ENCODE results near the gene GUCY2D. TPM values are rescaled to one million over a fixed set of nuclear protein-coding genes. Genes with fewer than 3 reads are reported as not detected.

The GUCY2D gene
- total RNA-seq, 4 donors from 2014 or later: 0.14 TPM; not detected in 3

DNA sequence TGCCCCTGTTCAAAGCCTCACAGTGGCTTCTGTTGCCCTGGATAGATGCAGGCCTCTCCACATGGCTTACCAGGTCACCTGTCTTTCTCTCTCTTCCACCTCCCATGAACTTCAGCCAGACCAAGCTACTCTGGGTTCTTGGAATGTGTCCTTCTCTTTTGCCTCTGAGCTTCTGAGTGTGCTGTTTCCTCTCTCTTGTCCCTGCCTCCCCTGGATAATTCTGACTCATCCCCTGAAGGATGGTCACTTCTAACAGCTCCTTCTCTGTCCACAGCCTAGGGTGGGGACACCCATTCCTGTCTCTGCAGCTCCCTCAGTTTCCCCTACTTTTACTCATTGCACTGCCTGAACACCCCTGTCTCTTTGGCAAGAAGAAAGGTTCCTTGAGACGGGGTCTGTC, 2.9 kb downstream of the GUCY2D start:
- H3K27me3 ChIP-seq: peaks cover 62% of the 10 kb centered on the region
- WGBS, 2 donors (ENCODE audit: low coverage in 1 of 2): 95 to 100% methylated on average over 1 of the region's 1 CpG
- peaks cover 0 to 16% (median 13%) of the 10 kb centered on the region in 4 donors for H3K4me1 ChIP-seq

DNA sequence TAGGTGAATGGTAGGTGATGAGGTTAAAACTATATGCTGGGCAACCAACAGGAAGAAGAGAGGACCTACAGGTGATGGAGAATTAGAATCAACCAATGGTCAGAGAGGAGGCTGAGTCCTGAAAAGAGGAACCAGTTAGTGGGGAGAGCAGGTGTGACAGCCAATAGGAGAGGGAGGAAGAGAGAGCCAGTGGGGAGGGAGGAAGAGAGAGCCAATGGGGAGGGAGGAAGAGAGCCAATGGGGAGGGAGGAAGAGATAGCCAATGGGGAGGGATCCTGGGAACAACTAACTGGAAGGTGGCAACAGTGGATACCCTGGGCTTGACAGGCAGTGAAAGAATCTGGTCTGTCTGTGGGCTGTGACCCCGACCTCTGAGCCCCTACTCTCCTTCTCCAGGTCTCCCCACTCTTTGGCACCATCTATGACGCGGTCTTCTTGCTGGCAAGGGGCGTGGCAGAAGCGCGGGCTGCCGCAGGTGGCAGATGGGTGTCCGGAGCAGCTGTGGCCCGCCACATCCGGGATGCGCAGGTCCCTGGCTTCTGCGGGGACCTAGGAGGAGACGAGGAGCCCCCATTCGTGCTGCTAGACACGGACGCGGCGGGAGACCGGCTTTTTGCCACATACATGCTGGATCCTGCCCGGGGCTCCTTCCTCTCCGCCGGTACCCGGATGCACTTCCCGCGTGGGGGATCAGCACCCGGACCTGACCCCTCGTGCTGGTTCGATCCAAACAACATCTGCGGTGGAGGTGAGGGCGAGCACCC, 3.7 kb downstream of the GUCY2D start:
- intact Hi-C loops (cut with DNase I; ENCODE audit: low total_unique reads): no loop called here
- no peak for DNase-seq
- Histone ChIP-seq H3K36me3 (no peaks in the 10 kb centered on the region), H3K27me3 (peaks cover 54% of the 10 kb centered on the region), H3K27ac (no peak overlapping the region), H3K4me1 (peaks cover 0 to 16% (median 13%) of the 10 kb centered on the region in 4 donors), H3K4me3 (no peak overlapping the region), H3K9me3 (no peaks in the 10 kb centered on the region)
- in situ Hi-C loops (cut with MboI; ENCODE audit: low pct_ligation_motif_present in 1 of 4, low pct_unique_long_range_greater_than_20kb in 1 of 4, low sequenced_read_pairs in 3 of 4): no loop called here
- TF ChIP-seq CTCF (IDR thresholded peaks at IDR 0.05) (no peak), POLR2AphosphoS5 (IDR thresholded peaks at IDR 0.05) (no peak), EP300 (IDR thresholded peaks at IDR 0.05; ENCODE audit: low read depth) (no peak), POLR2A (IDR thresholded peaks at IDR 0.05) (no peak)
- WGBS, 2 donors (ENCODE audit: low coverage in 1 of 2): 92% methylated on average over 30 of the region's 30 CpGs; no CpG with 5 or more reads in 1 of the 2 donors

More for the DNA sequence above, 2.9 kb downstream of the GUCY2D start:
- Histone ChIP-seq H3K4me3 (no peak overlapping the region), H3K9me3 (no peaks in the 10 kb centered on the region), H3K36me3 (no peaks in the 10 kb centered on the region), H3K27ac (no peak overlapping the region)
- no peak for DNase-seq
- no peak for TF ChIP-seq POLR2AphosphoS5 (IDR thresholded peaks at IDR 0.05)
- TF ChIP-seq POLR2A (IDR thresholded peaks at IDR 0.05): no peak
- TF ChIP-seq EP300 (IDR thresholded peaks at IDR 0.05; ENCODE audit: low read depth): no peak
- TF ChIP-seq CTCF (IDR thresholded peaks at IDR 0.05): no peak
- intact Hi-C loops (cut with DNase I; ENCODE audit: low total_unique reads) (no loop called here), in situ Hi-C loops (cut with MboI; ENCODE audit: low pct_ligation_motif_present in 1 of 4, low pct_unique_long_range_greater_than_20kb in 1 of 4, low sequenced_read_pairs in 3 of 4) (no loop called here)

DNA sequence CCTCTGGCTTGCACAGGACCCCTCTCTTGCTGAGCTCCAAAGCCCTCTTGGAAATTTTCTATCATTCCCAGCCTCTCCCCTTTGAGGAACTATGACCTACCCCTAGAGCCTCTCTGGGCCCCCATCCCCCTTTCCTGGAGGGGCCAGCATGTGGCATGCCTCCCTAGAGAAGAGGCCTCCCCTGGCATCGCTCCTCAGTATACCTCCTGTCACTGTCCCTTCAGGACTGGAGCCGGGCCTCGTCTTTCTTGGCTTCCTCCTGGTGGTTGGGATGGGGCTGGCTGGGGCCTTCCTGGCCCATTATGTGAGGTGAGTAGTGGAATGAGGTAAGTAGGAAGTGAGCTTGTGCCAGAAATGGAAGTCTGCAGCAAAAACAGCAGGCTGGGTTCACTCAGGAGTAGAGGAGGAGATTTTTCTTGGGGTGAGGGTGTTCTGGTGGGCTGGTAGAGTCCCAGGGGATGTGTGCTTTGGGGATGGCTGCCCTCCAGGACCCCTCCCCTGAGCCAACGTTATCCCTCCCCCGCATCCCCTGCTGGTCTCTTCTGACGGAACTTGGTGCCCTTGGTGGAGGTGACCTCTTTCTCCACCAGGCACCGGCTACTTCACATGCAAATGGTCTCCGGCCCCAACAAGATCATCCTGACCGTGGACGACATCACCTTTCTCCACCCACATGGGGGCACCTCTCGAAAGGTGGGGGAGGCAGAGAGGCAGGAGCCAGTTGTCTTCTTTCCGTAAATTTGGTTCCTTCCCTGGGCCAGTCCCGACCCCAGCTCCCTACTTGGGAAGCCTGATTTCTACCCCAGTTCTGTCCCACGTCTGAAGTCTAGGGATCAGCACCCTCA, 4.6 kb downstream of the GUCY2D start:
- peaks cover 0 to 15% (median 12%) of the 10 kb centered on the region in 4 donors for H3K4me1 ChIP-seq
- H3K27me3 ChIP-seq: peaks cover 47% of the 10 kb centered on the region
- intact Hi-C loops (cut with DNase I; ENCODE audit: low total_unique reads) (no loop called here), in situ Hi-C loops (cut with MboI; ENCODE audit: low pct_ligation_motif_present in 1 of 4, low pct_unique_long_range_greater_than_20kb in 1 of 4, low sequenced_read_pairs in 3 of 4) (no loop called here)
- no peaks in the 10 kb centered on the region for H3K36me3 ChIP-seq
- DNase-seq: no peak
- H3K4me3 ChIP-seq: no peak overlapping the region
- WGBS, 2 donors (ENCODE audit: low coverage in 1 of 2): 74% methylated on average over 14 of the region's 14 CpGs; no CpG with 5 or more reads in 1 of the 2 donors
- no peak overlapping the region for H3K27ac ChIP-seq
- TF ChIP-seq EP300 (IDR thresholded peaks at IDR 0.05; ENCODE audit: low read depth) (no peak), POLR2A (IDR thresholded peaks at IDR 0.05) (no peak), POLR2AphosphoS5 (IDR thresholded peaks at IDR 0.05) (no peak), CTCF (IDR thresholded peaks at IDR 0.05) (no peak)
- H3K9me3 ChIP-seq: no peaks in the 10 kb centered on the region

DNA sequence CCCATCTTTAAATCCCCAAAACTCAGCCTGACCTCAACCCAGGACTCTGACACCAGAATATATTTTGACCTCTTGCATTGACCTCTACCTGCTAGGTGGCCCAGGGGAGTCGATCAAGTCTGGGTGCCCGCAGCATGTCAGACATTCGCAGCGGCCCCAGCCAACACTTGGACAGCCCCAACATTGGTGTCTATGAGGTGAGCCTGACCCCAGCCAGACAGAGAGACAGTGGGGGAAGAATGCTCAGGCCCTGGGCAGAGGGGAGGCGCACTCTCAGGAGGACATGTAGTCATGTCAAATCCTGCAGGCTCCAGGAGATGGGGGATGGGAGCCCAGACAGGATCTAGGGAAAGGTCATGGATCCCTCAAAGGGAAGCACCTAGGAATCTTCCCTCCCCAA, 5.4 kb downstream of the GUCY2D start:
- in situ Hi-C loops (cut with MboI; ENCODE audit: low pct_ligation_motif_present in 1 of 4, low pct_unique_long_range_greater_than_20kb in 1 of 4, low sequenced_read_pairs in 3 of 4): no loop called here
- no peaks in the 10 kb centered on the region for H3K36me3 ChIP-seq
- no peaks in the 10 kb centered on the region for H3K9me3 ChIP-seq
- no peak for DNase-seq
- no peak overlapping the region for H3K4me3 ChIP-seq
- intact Hi-C loops (cut with DNase I; ENCODE audit: low total_unique reads): no loop called here
- H3K27ac ChIP-seq: no peak overlapping the region
- H3K4me1 ChIP-seq: peaks cover 0 to 9% (median 8%) of the 10 kb centered on the region in 4 donors
- peaks cover 40% of the 10 kb centered on the region for H3K27me3 ChIP-seq
- no peak for TF ChIP-seq EP300 (IDR thresholded peaks at IDR 0.05; ENCODE audit: low read depth)
- TF ChIP-seq POLR2A (IDR thresholded peaks at IDR 0.05): no peak
- 96% methylated on average over 5 of the region's 5 CpGs; no CpG with 5 or more reads in 1 of the 2 donors for WGBS, 2 donors (ENCODE audit: low coverage in 1 of 2)

All from transverse colon (tissue), 4 donors.